Measurements from ENCODE around the gene ZBTB7C.

ZBTB7C gene

GRCh38 chr18:47992976-47993375 lies 416.2 kb downstream of the ZBTB7C start:
- ATAC-seq (no peak), DNase-seq (no peak)

GRCh38 chr18:47992266-47992665 lies 416.9 kb downstream of the ZBTB7C start:
- DNase-seq, result no peak
- ATAC-seq, result no peak

GRCh38 chr18:47990981-47991380 lies 418.2 kb downstream of the ZBTB7C start:
- DNase-seq, result no peak
- ATAC-seq, result no peak

- ATAC-seq, result no peak
- DNase-seq, result no peak
Observed at GRCh38 chr18:47987388-47987699, 421.8 kb downstream of the ZBTB7C start.

GRCh38 chr18:47986620-47987387 lies 422.4 kb downstream of the ZBTB7C start:
- ATAC-seq, result no peak

GRCh38 chr18:47985866-47986265 lies 423.3 kb downstream of the ZBTB7C start:
- no peak for DNase-seq
- no peak for ATAC-seq

More at GRCh38 chr18:47986620-47987387, 422.4 kb downstream of the ZBTB7C start:
- DNase-seq, result no peak

- ATAC-seq (no peak), DNase-seq (no peak)
Observed at GRCh38 chr18:47984991-47985390, 424.2 kb downstream of the ZBTB7C start.

GRCh38 chr18:47983946-47984345 lies 425.2 kb downstream of the ZBTB7C start:
- ATAC-seq (no peak), DNase-seq (no peak)

GRCh38 chr18:47983055-47983454 lies 426.1 kb downstream of the ZBTB7C start:
- ATAC-seq, result no peak
- DNase-seq, result no peak

- ATAC-seq, result no peak
- no peak for DNase-seq
Observed at GRCh38 chr18:47981830-47982229, 427.4 kb downstream of the ZBTB7C start.

GRCh38 chr18:47981320-47981719 lies 427.9 kb downstream of the ZBTB7C start:
- DNase-seq (no peak), ATAC-seq (no peak)

GRCh38 chr18:47979611-47980200 lies 429.5 kb downstream of the ZBTB7C start:
- ATAC-seq (no peak), DNase-seq (no peak)

- ATAC-seq (no peak), DNase-seq (no peak)
Observed at GRCh38 chr18:47978603-47979002, 430.6 kb downstream of the ZBTB7C start.

- DNase-seq (no peak), ATAC-seq (no peak)
Observed at GRCh38 chr18:47978141-47978540, 431.0 kb downstream of the ZBTB7C start.

Data from stimulated activated naive CD8-positive, alpha-beta T cell treated with anti-CD3 and anti-CD28 coated beads, Interleukin-15, Interleukin-2, amounts not matched to agents 100 U/mL and 50 U/mL, for 24 hours (primary cell).